COLO668 (cell line): Measurements from ENCODE around the gene RASSF5.
"Not testable (repeated sequence)": the region's sequence is repeated elsewhere in the genome, so short reads cannot be mapped to it uniquely, and the experiment has no call there.

Experiments used
- DNase-seq: peaks from one replicate; lab custom pipeline; 2025; ENCODE audit not compliant: unreplicated experiment; lab: John Stamatoyannopoulos, UW

Gene RASSF5

GRCh38 chr1:206476058-206476457, 31.3 kb upstream of the RASSF5 start:
- DNase-seq = no peak

GRCh38 chr1:206476591-206476990, 30.7 kb upstream of the RASSF5 start:
- no peak for DNase-seq

- no peak for DNase-seq
These were observed 30.2 kb upstream of the RASSF5 start for GRCh38 chr1:206477110-206477509.

GRCh38 chr1:206477581-206478380, 29.6 kb upstream of the RASSF5 start:
- DNase-seq = no peak

DNA sequence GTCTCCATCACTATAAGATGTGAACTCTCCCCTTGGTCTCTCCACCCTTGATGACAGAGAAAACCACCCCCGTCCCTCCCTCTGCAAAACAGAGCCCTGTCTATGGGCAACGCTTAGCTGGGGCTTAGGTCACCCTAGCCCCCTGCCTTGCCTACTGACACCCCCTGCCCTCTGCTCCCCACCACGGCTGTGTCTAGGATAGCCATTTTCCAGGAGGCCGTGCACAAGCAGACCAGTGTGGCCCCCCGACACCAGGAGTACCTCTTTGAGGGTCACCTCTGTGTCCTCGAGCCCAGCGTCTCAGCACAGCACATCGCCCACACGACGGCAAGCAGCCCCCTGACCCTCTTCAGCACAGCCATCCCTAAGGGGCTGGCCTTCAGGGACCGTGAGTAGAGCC, 28.6 kb upstream of the RASSF5 start:
- no peak for DNase-seq

DNA sequence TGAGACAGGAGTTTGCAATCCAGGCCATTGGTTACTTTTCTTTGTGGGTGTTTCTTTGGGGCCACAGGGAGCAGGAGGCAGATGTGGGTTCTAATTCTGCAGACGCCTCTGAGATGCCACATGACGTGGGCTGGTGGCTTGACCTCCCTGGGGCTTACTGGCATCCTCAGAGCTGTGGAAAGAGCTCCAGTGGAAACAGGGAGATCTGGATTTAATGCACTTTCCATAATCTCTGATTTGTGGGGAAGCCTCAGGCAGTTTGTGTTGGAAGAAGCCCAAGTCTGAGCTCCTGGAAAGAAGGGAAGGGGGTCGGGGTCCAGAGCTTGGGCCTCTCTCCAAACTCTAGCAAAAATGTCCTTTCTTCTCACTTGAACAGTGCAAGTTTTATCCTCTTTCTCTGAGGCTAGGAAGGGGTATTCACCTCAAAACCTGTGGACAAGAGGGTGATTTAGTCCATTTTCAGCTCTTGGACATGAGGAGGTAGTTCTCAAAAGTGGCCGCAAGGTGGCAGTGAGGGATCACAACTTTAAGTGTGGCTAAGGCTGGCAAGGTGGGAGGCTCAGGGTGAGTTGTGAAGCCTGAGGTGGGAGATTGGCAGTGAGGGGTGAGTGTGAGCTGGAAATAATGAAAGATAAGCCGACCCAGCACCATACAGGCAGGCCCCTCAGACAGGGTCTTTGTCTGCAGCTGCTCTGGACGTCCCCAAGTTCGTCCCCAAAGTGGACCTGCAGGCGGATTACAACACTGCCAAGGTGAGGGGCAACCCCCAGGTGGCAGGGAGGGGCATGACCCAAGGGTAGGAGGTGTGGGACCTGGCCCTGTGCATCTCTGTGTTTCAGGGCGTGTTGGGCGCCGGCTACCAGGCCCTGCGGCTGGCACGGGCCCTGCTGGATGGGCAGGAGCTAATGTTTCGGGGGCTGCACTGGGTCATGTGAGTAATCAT, 27.9 kb upstream of the RASSF5 start:
- DNase-seq = peak; percentile 82

GRCh38 chr1:206480211-206480610, 27.1 kb upstream of the RASSF5 start:
- DNase-seq = no peak

DNA sequence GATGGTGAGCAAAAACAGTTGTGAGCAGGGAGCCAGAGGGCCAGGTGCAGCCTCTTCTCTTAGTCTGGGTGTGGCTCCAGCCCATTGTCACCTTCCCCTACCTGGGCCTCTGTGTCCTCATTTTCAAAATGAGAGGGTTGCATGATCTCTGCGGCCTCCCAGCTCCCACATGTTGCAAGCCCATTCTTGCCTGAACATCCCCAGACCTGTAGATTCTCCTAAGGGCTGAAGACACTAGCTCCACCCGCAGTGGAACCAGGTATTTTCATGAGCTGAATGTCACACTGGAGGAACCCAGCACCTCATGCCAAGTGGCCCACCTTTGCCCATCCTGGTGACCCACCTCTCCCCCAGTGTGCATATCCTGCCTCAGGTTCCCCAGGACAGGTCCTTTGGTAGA, 24.7 kb upstream of the RASSF5 start:
- peak; percentile 53 for DNase-seq

GRCh38 chr1:206483864-206484263, 23.5 kb upstream of the RASSF5 start:
- DNase-seq = not testable (repeated sequence)

DNA sequence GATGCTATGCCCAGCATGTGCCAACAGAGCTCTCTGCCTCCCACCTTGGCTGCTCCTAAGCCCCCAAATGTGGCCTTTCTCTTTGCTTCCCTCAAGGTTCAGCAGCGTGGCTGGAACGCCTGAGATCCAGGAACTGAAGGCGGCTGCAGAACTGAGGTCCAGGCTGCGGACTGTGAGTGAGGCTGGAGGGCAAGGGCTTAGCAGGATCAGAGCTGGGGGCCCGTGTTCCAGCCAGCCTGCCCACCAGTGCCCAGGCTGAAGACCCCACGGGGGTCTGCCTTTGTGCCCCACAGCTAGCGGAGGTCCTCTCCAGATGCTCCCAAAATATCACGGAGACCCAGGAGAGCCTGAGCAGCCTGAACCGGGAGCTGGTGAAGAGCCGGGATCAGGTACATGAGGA, 22.4 kb upstream of the RASSF5 start:
- no peak for DNase-seq

- DNase-seq = no peak
These were observed 20.1 kb upstream of the RASSF5 start for GRCh38 chr1:206486995-206487788.

DNA sequence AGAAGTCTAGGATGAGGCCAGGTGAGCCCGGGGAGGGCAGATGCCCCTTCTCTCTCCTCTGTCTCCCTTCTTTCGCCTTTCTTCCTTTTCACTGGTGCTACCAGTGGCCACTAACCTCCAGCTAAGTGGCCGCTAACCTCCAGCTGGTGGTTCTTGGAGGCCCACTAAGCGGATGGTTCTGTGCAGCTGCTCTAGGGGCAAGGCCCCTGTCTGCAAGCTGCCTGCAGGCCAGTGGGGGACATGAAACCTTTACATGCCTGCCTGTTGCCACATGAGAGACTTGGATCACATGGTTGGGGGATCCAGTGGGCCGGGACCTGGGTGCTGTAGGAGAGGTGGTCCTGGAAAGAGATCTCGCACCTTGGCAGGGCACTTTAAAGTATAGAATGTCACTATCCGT, 19.4 kb upstream of the RASSF5 start:
- DNase-seq = no peak

DNA sequence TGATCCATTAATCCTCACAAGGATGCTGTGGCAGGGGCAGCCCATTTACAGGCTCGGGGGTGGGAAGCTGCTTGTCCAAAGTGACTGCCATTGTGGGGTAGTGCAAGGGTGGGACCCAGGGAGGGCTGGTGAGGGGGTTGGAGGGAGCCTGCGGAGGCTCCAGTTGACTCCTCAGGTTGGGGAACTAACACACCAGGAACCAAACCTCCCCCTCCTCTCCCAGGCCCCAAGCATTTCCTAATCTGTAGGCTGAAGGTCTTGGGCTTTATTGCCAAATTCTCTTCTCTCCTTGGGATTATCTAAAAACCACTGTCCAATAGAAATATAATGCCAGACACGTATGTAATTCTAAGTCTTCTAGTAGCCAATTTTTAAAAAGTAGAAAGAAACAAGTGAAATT, 18.9 kb upstream of the RASSF5 start:
- no peak for DNase-seq

DNA sequence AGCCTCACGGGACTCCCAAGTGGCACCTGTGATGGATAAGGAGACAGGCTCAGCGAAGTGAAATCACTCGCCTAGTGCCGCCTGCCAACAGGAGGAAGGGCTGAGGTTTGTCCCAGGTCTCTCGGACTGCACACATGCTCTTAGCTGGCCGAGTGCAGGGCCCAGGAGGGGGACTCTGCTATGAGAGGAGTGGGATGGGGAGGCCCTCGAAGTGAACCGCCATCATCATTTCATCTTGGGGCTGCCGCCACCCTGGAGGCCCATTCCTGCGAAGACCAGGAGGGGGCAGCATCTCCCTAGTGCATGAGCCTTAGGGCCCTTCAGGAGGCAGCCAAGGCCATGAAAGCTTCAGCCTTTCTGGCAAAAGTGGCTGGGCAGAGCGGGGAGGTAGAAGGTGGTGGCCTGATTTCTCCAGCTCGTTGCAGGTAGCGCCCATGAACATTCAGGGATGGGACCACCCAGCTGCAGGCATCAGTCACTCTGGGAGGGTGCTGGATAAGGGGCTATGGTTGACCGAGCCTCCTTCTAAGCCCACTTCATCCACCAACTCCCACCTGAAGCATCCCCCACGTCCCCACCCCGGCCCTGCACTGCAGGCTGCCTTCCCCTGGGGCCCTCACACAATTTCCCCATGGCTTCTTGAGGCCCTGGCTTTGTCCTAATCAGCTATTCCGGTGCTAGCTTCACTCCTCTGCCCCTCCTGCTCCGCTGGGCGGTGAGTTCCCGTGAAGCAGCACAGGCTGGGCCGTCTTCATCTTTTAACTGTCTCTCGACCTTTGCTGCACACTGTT, 17.2 kb upstream of the RASSF5 start:
- DNase-seq = peak; percentile 73

DNA sequence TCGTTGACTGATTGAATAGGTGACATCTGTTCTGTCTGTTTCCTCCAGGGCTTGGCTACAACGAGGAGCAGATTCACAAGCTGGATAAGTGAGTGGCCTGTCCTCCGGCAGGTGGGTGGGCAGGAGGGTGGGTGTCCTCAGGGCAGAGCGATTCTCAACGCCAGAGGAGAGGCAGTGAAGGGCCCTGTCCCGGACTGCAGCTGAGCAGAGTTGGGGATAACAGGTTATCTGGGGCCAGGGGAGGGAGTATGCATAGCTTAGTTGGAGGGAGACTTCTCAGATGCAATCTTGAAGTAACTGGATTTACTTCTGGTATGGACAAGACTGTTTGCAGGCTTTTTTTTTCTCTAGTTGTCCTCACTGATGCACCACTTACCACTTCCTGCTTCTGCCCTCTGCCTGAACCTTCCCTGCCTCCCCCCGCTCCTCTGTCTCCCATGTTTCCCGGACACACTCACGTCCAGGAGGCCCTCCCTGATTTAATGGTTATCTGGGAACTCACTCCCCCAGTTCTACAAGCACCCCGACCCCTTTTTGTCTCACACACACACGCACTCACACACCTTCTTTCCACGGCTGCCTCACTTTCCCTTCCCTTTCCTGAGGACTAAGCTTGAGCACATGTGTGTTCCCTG, 16.4 kb upstream of the RASSF5 start:
- no peak for DNase-seq

DNA sequence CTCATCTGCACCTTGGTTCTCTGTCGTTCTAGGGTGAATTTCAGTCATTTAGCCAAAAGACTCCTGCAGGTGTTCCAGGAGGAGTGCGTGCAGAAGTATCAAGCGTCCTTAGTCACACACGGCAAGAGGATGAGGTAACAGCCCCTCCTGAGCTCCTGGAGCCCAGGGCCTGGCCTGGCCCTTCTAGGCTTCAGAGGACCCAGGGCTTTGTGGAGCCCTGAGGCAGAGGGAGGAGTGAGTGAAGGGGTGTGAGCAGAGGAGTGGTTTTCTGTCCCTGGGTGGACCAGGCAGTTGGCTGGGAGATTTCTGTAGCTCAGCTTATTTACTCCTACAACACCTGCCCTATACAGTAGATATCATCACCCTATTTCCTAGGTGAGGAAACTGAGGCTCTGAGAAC, 15.7 kb upstream of the RASSF5 start:
- DNase-seq = no peak

- DNase-seq = no peak
These were observed 14.7 kb upstream of the RASSF5 start for GRCh38 chr1:206492589-206492988.

GRCh38 chr1:206493279-206493678, 14.1 kb upstream of the RASSF5 start:
- DNase-seq = peak; percentile 30

DNA sequence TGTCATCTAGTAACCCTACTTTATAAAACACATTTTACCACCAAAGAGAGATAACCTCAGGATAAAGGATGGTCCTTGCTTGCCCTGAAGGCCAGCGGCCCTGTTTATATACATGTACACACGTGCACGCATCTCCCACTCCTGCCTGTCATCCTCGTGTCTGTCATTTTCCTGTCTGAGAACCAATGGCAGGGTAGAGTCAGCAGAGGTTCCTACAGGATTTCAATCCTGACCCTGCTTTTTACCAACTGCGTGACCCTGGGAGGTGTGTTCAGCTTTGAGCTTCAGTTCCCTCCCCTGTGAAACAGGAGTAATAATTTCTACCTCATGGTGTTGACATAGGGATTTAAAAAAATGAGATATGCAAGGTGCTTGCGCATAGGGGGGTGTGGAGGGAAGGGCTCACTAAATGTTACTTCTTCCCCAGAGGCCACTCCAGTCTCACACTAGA, 12.3 kb upstream of the RASSF5 start:
- DNase-seq = no peak

- DNase-seq = no peak
These were observed 11.8 kb upstream of the RASSF5 start for GRCh38 chr1:206495493-206496046.
